Measurements from ENCODE around the gene GSTM3. TPM values are rescaled to one million over a fixed set of nuclear protein-coding genes. Genes with fewer than 3 reads are reported as not detected.

Gene GSTM3
- polyA plus RNA-seq, 1 donor (not counting 4 experiments of a cell fraction or from before 2014, with no cell fraction given), result 113 TPM

DNA sequence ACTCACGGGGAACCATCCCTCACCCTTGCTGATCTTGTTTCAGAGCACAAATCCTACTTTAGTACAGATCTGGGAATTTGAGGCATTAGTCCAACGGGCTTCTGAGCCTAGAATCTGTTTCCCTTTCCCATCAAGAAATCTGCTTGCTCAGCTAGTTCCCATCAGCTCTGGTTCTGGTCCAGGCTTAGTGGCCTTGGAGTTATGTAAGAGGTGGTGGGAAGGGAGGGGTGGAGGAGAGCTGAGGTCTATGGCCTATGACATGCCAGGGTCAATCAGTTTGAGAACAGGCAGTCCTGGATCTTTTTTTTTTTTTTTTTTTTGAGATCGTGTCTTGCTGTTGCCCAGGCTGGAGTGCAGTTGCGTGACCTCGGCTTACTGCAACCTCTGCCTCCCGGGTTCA lies 49.1 kb downstream of the GSTM3 start:
- H3K27me3 ChIP-seq (ENCODE audit: control insufficient read depth, extremely low read depth, insufficient read depth, low read length), result no peaks in the 10 kb centered on the region
- H2AFZ ChIP-seq (ENCODE audit: control insufficient read depth, low read length), result no peak overlapping the region
- no peaks in the 10 kb centered on the region for H3K9me3 ChIP-seq (ENCODE audit: control insufficient read depth, low read depth, low read length)
- H3K4me2 ChIP-seq (ENCODE audit: control insufficient read depth, extremely low read depth, insufficient read depth, low read depth, low read length), result no peak overlapping the region
- DNase-seq (ENCODE audit: low read depth, low spot score) (no peak), FAIRE-seq (no peak)
- no peak overlapping the region for H3K9ac ChIP-seq (ENCODE audit: control insufficient read depth, extremely low read depth, insufficient read depth, low read length)
- TF ChIP-seq, protein P1, sequence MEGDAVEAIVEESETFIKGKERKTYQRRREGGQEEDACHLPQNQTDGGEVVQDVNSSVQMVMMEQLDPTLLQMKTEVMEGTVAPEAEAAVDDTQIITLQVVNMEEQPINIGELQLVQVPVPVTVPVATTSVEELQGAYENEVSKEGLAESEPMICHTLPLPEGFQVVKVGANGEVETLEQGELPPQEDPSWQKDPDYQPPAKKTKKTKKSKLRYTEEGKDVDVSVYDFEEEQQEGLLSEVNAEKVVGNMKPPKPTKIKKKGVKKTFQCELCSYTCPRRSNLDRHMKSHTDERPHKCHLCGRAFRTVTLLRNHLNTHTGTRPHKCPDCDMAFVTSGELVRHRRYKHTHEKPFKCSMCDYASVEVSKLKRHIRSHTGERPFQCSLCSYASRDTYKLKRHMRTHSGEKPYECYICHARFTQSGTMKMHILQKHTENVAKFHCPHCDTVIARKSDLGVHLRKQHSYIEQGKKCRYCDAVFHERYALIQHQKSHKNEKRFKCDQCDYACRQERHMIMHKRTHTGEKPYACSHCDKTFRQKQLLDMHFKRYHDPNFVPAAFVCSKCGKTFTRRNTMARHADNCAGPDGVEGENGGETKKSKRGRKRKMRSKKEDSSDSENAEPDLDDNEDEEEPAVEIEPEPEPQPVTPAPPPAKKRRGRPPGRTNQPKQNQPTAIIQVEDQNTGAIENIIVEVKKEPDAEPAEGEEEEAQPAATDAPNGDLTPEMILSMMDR (optimal IDR thresholded peaks at IDR 0.05 in 1 of 3, IDR thresholded peaks at IDR 0.05 in 1 of 3, conservative IDR thresholded peaks at IDR 0.05 in 1 of 3; ENCODE audit: extremely low read depth in 1 of 3, insufficient read depth in 2 of 3, low read length in 3 of 3), result no peak
- TF ChIP-seq EZH2 (IDR thresholded peaks at IDR 0.05; ENCODE audit: low read length), result no peak
- no peaks in the 10 kb centered on the region for H4K20me1 ChIP-seq (ENCODE audit: control insufficient read depth, extremely low read depth, insufficient read depth, low read length)
- no peaks in the 10 kb centered on the region for H3K9me1 ChIP-seq (ENCODE audit: control insufficient read depth, extremely low read depth, insufficient read depth, low read length)
- H3K79me2 ChIP-seq (ENCODE audit: control insufficient read depth, insufficient read depth, low read length), result no peaks in the 10 kb centered on the region
- H3K4me1 ChIP-seq (ENCODE audit: control insufficient read depth, extremely low read depth, insufficient read depth, low read length), result no peaks in the 10 kb centered on the region
- no peak overlapping the region for H3K27ac ChIP-seq (ENCODE audit: control insufficient read depth, insufficient read depth, low read length)
- no peaks in the 10 kb centered on the region for H3K36me3 ChIP-seq (ENCODE audit: control insufficient read depth in 2 of 2, extremely low read depth in 1 of 2, insufficient read depth in 2 of 2, low read length in 2 of 2)
- dilution Hi-C loops (cut with MboI; ENCODE audit: extremely low pct_ligation_motif_present, low sequenced_read_pairs), result no loop called here
- no peak overlapping the region for H3K4me3 ChIP-seq (ENCODE audit: control insufficient read depth in 2 of 3, extremely low read depth in 1 of 3, insufficient read depth in 2 of 3, low read depth in 1 of 3, low read length in 3 of 3)

DNA sequence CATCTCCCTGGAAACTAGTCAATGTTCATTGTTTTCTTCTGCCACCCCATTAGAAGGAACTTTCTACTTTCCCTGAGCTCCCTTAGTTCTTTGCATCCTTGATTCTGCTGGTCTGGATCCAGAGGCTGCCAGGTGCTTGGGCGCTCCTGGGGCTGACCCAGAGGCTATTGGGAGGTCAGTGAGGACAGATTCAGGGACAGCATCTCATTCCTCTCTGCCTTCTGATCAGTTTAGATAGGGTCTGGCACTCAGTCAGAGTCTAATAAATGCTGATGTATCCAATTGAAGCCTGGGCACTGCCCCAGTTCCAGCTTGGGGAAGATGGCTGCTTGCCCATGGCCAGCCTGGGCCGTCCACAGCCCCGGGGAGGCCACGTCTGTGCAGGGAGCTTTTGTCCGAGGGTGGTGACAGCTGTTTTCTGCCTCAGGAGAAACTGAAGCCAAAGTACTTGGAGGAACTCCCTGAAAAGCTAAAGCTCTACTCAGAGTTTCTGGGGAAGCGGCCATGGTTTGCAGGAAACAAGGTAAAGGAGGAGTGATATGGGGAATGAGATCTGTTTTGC lies 50.9 kb downstream of the GSTM3 start:
- dilution Hi-C loops (cut with MboI; ENCODE audit: extremely low pct_ligation_motif_present, low sequenced_read_pairs), result no loop called here
- H3K27ac ChIP-seq (ENCODE audit: control insufficient read depth, insufficient read depth, low read length), result no peak overlapping the region

More for the DNA sequence above, 50.9 kb downstream of the GSTM3 start:
- no peak overlapping the region for H2AFZ ChIP-seq (ENCODE audit: control insufficient read depth, low read length)
- no peak for FAIRE-seq
- no peak overlapping the region for H3K4me2 ChIP-seq (ENCODE audit: control insufficient read depth, extremely low read depth, insufficient read depth, low read depth, low read length)
- no peaks in the 10 kb centered on the region for H4K20me1 ChIP-seq (ENCODE audit: control insufficient read depth, extremely low read depth, insufficient read depth, low read length)
- no peak overlapping the region for H3K4me3 ChIP-seq (ENCODE audit: control insufficient read depth in 2 of 3, extremely low read depth in 1 of 3, insufficient read depth in 2 of 3, low read depth in 1 of 3, low read length in 3 of 3)
- no peak overlapping the region for H3K9ac ChIP-seq (ENCODE audit: control insufficient read depth, extremely low read depth, insufficient read depth, low read length)
- no peaks in the 10 kb centered on the region for H3K36me3 ChIP-seq (ENCODE audit: control insufficient read depth in 2 of 2, extremely low read depth in 1 of 2, insufficient read depth in 2 of 2, low read length in 2 of 2)
- no peaks in the 10 kb centered on the region for H3K9me3 ChIP-seq (ENCODE audit: control insufficient read depth, low read depth, low read length)
- no peaks in the 10 kb centered on the region for H3K27me3 ChIP-seq (ENCODE audit: control insufficient read depth, extremely low read depth, insufficient read depth, low read length)
- no peaks in the 10 kb centered on the region for H3K9me1 ChIP-seq (ENCODE audit: control insufficient read depth, extremely low read depth, insufficient read depth, low read length)
- TF ChIP-seq, protein P1 (optimal IDR thresholded peaks at IDR 0.05 in 1 of 3, IDR thresholded peaks at IDR 0.05 in 1 of 3, conservative IDR thresholded peaks at IDR 0.05 in 1 of 3; ENCODE audit: extremely low read depth in 1 of 3, insufficient read depth in 2 of 3, low read length in 3 of 3), result no peak
- no peak for TF ChIP-seq EZH2 (IDR thresholded peaks at IDR 0.05; ENCODE audit: low read length)
- H3K79me2 ChIP-seq (ENCODE audit: control insufficient read depth, insufficient read depth, low read length), result no peaks in the 10 kb centered on the region
- H3K4me1 ChIP-seq (ENCODE audit: control insufficient read depth, extremely low read depth, insufficient read depth, low read length), result no peaks in the 10 kb centered on the region
- no peak for DNase-seq (ENCODE audit: low read depth, low spot score)

Data from keratinocyte (primary cell).